GM12878 (cell line): Measurements from ENCODE around the gene NDUFAB1. TPM values are rescaled to one million over a fixed set of nuclear protein-coding genes. Genes with fewer than 3 reads are reported as not detected.

Experiments used
- BCL11A ChIP-seq: IDR thresholded peaks from 2 replicates; pipeline ENCODE4 v1.6.1; 2011; ENCODE audit warnings: low read depth, low read length
- CEBPZ ChIP-seq: fragments of 150-350 bp; IDR thresholded peaks from 2 replicates; pipeline ENCODE4 v1.6.1; 2016; ENCODE audit warnings: low read depth, low read length
- CTCF ChIP-seq, 3 experiments: IDR thresholded peaks in 2 of 3; conservative IDR thresholded peaks in 1 of 3; 2 replicates each; pipeline ENCODE4 v1.5.1; 2011; ENCODE audit warnings: low read depth in 3 of 3, low read length in 3 of 3, mild to moderate bottlenecking in 3 of 3, control low read depth in 2 of 3, moderate library complexity in 2 of 3, inconsistent platforms in 1 of 3, mixed read lengths in 1 of 3; ENCODE audit not compliant: control insufficient read depth in 2 of 3, insufficient read depth in 1 of 3; ENCODE audit errors: extremely low read depth in 1 of 3
- E2F8 ChIP-seq: fragments of 450-650 bp; IDR thresholded peaks from 2 replicates; pipeline ENCODE4 v1.6.1; 2018; ENCODE audit warnings: mild to moderate bottlenecking, low read depth, moderate library complexity; ENCODE audit not compliant: partially characterized antibody
- EZH2 ChIP-seq: IDR thresholded peaks from 2 replicates; pipeline ENCODE4 v1.6.1; 2012; ENCODE audit warnings: low read depth, mild to moderate bottlenecking, control low read depth, inconsistent platforms, low read length, borderline replicate concordance; ENCODE audit not compliant: control insufficient read depth
- HDAC6 ChIP-seq: fragments of 200-600 bp; sonication (generic); IDR thresholded peaks from one replicate; pipeline ENCODE4 v1.8.0; 2017; ENCODE audit warnings: antibody characterized with exemption; ENCODE audit not compliant: unreplicated experiment
- JUND ChIP-seq: IDR thresholded peaks from 2 replicates; pipeline ENCODE4 v1.6.1; 2012; ENCODE audit warnings: low read depth, mild to moderate bottlenecking, low read length, improper control_type of control experiment, moderate library complexity
- KDM1A ChIP-seq: fragments of 200-600 bp; sonication (generic); IDR thresholded peaks from 2 replicates; pipeline ENCODE4 v1.6.1; 2016; ENCODE audit warnings: borderline replicate concordance
- NRF1 ChIP-seq: conservative IDR thresholded peaks from 2 replicates; pipeline ENCODE4 v1.6.1; 2011; ENCODE audit warnings: mild to moderate bottlenecking, low read depth, low read length, improper control_type of control experiment
- PAX5 ChIP-seq: IDR thresholded peaks from 2 replicates; pipeline ENCODE4 v1.6.1; 2011; ENCODE audit warnings: low read depth, low read length, borderline replicate concordance
- RB1 ChIP-seq: fragments of 450-650 bp; formaldehyde crosslinking; IDR thresholded peaks from 2 replicates; pipeline ENCODE4 v1.6.1; 2017; ENCODE audit warnings: mild to moderate bottlenecking, borderline replicate concordance
- RELA ChIP-seq: fragments of 450-650 bp; IDR thresholded peaks from 2 replicates; pipeline ENCODE4 v1.8.0; 2014; ENCODE audit warnings: borderline replicate concordance; ENCODE audit not compliant: partially characterized antibody
- SIN3A ChIP-seq: IDR thresholded peaks from 2 replicates; pipeline ENCODE4 v1.6.1; 2012; ENCODE audit warnings: low read depth, low read length, improper control_type of control experiment
- SMAD5 ChIP-seq: IDR thresholded peaks from 2 replicates; pipeline ENCODE4 v1.6.1; 2016; ENCODE audit warnings: antibody characterized with exemption, low read depth
- SPI1 ChIP-seq: IDR thresholded peaks from 2 replicates; pipeline ENCODE4 v1.6.1; 2011; ENCODE audit warnings: low read depth, mild to moderate bottlenecking, low read length, moderate library complexity, borderline replicate concordance; ENCODE audit not compliant: insufficient read depth
- TCF12 ChIP-seq: IDR thresholded peaks from 2 replicates; pipeline ENCODE4 v1.6.1; 2011; ENCODE audit warnings: low read depth, mild to moderate bottlenecking, low read length
- YBX1 ChIP-seq: fragments of 450-650 bp; IDR thresholded peaks from 2 replicates; pipeline ENCODE4 v1.6.1; 2016; ENCODE audit warnings: antibody characterized with exemption
- ZNF207 ChIP-seq: fragments of 450-650 bp; IDR thresholded peaks from 2 replicates; pipeline ENCODE4 v1.6.1; 2014; ENCODE audit warnings: antibody characterized with exemption, mild to moderate bottlenecking, borderline replicate concordance
- polyA plus RNA-seq, 11 experiments: library from polyadenylated mRNA; depleted of rRNA in 4 of 11; unstranded in 6 of 11; stranded (reverse) in 5 of 11; fragments of >200 nt; fragmentation: Nextera tagmentation in 4 of 11; fragmentation: Illumina TruSeq in 1 of 11; extraction: Ambion mirVana in 4 of 11; extraction: Trizol in 1 of 11; gene quantifications; 1 replicate in 1 of 11; 2 replicates in 10 of 11; pipeline versions ENCODE4 v1.2.1 to v1.2.3, GENCODE V29; 2011 to 2016; ENCODE audit warnings: inconsistent platforms in 2 of 11, missing spikeins in 2 of 11, low read depth in 1 of 11
- total RNA-seq, 4 experiments: library from RNA; depleted of rRNA in 3 of 4; stranded (reverse); fragments of >200 nt in 3 of 4; fragmentation: Illumina TruSeq in 1 of 4; extraction: Trizol in 1 of 4; gene quantifications; 2 replicates each; pipeline versions ENCODE4 v1.2.1 to v1.2.3, GENCODE V29; 2013 to 2021

Gene NDUFAB1
- total and polyA plus RNA-seq, 10 of the 15 experiments (the other 5 are each of a cell fraction or from before 2014, with no cell fraction given): 79.9 to 584 (median 231) TPM

- TF ChIP-seq CEBPZ: peak; percentile 80
- TF ChIP-seq TCF12: peak; percentile 97
- peak; percentile 98 for TF ChIP-seq ZNF207
- no peak for TF ChIP-seq EZH2
- TF ChIP-seq RELA: peak; percentile 79
- no peak for TF ChIP-seq YBX1
- no peak; the same call in 1 of the 2 replicates for TF ChIP-seq SMAD5
- TF ChIP-seq HDAC6: peak; percentile 76
- TF ChIP-seq BCL11A: no peak
- no peak for TF ChIP-seq CTCF (IDR thresholded peaks at IDR 0.05 in 2 of 3, conservative IDR thresholded peaks at IDR 0.05 in 1 of 3; ENCODE audit: control insufficient read depth in 2 of 3, extremely low read depth in 1 of 3, insufficient read depth in 1 of 3, low read depth in 3 of 3, low read length in 3 of 3)
- TF ChIP-seq JUND: no peak
- TF ChIP-seq PAX5: peak; percentile 40; the same call in 1 of the 2 replicates
- TF ChIP-seq SPI1: peak; percentile 78; the same call in 1 of the 2 replicates
- peak; percentile 96 for TF ChIP-seq RB1
- peak; percentile 97 for TF ChIP-seq SIN3A
- no peak for TF ChIP-seq KDM1A
- peak; percentile 95 for TF ChIP-seq NRF1
- peak; percentile 76 for TF ChIP-seq E2F8
Measured at GRCh38 chr16:23640931-23641765, 45.0 kb upstream of the NDUFAB1 start, which contains the start of the genes DCTN5 and PALB2 (continued).
